HPDE6-E6E7 (cell line): ENCODE results near the gene OBP2A.
"Not testable (repeated sequence)": the region's sequence is repeated elsewhere in the genome, so short reads cannot be mapped to it uniquely, and the experiment has no call there.

Experiments
- DNase-seq: peaks from one replicate; pipeline ENCODE4 v3.0.0; 2011; ENCODE audit warnings: missing footprints; ENCODE audit errors: extremely low spot score

Gene OBP2A

GRCh38 chr9:135526089-135526729 lies 19.7 kb upstream of the OBP2A start:
- no peak for DNase-seq

DNA sequence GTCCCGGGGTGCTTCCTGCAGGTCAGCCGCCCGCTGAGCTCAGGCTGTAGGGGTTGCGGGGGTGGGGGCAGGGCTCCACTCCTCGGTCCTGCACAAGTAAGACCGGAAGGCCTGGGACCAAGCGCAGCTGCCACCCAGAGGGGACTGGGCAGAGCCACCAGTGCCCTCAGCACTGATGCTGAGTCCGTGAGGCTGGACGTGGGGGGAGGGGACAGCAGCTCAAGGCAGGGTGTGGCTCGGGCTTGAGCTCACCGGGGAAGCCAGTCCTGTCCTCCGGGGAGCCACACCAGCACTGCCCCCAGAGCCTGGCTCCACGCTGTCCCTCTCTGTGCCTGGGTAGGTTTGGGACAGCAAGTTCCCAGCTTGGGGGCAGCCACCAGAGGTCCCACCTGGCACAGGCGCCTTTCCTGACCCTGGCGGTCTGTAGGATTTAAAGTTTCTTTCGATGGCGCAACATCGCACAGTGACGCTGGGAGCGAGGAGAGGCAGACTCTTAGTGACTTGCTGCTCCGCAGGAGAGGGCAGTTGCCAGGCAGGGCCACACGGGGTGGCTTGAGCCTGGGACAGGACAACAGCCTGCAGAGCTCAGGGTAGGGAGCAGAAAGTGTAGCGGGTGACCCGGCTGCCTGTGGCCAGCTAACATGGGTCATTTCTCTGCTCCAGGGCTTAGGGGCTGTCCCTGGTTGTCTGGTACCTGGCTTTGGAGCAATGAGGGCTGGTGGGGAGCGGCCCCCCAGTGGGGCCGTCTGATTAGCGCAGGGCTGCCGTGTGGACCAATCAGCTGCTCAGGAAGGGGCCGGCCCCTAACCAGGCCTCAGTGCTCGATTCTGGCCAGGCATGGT lies 19.0 kb upstream of the OBP2A start:
- no peak for DNase-seq

- not testable (repeated sequence) for DNase-seq
Measured at GRCh38 chr9:135528842-135529435, 17.0 kb upstream of the OBP2A start.

DNA sequence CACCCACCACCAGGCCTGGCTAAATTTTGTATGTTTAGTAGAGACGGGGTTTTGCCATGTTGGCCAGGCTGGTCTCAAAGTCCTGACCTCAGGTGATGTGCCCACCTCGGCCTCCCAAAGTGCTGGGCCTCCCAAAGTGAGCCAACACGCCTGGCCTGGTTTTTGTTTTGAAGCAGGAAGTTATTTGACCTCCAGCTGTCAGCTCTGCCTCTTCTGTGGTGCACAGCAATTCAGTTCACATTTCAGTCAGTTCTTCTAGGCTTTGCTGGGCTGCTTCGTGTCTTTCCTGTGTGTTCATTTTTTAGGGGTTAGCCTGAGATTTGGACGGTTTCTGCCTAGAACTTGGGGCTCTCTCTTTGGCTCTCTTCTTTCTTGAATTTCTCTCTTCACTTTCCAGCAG lies 15.8 kb upstream of the OBP2A start:
- DNase-seq: no peak

DNA sequence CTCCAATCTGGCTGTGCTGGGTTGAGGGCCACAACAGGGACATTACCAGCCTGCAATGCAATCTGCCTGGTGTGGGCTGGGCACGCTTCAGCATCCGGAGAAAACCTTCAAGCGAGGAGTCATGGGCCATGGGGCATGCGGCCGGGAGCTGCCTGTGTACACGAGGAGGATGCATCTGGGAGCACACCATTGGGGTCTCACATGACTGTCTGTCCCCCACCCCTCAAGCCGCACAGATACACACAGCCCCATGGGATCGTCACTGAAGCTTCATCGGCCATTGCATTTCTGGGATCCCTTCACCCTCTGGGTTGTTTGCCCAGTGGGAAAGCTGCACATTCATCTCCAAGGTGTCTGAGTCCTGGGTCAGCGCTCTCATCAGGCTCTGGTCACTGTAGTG lies 14.8 kb upstream of the OBP2A start:
- no peak for DNase-seq

GRCh38 chr9:135533113-135533512 lies 12.8 kb upstream of the OBP2A start:
- no peak for DNase-seq

DNA sequence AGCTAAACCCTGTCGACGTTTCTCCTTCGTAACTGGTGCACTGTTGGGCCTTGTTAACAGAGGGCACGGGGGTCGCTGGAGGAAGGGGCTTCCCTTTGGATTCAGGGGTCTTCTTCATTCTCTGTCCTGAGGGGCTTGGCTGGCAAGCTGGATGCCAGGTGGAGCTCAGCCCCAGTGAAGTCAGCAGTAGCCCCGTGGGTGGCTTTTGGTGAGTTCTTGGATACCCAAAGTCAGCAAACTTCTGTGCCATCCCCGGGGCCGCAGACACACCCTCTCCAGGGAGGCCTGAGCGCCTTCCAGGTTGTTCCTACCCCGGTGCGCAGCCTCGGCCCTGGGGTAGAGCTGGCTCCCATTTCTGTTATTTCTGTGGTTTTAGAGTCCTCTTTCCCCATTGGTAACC lies 12.3 kb upstream of the OBP2A start:
- no peak for DNase-seq

GRCh38 chr9:135534192-135534711 lies 11.7 kb upstream of the OBP2A start:
- DNase-seq: not testable (repeated sequence)

DNA sequence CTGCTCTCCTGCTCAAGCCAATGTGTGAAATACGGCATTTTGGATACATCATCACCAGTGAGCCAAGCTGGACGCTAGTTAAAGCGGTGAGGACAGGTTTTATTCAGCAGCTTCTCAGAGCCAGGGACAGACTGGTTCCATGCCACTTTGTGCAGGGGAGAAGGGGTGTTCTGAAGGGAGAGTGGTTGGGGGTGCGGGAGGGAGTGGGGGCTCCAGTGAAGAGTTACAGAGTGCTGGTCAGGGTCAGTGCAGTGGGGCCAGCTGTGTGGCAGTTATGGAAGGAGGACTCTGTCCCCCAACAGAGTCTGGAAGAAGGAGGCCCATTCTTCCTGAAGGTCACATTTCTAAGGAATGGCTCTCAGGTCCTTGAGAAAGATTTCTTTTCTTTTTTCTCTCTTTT lies 11.1 kb upstream of the OBP2A start:
- not testable (repeated sequence) for DNase-seq

DNA sequence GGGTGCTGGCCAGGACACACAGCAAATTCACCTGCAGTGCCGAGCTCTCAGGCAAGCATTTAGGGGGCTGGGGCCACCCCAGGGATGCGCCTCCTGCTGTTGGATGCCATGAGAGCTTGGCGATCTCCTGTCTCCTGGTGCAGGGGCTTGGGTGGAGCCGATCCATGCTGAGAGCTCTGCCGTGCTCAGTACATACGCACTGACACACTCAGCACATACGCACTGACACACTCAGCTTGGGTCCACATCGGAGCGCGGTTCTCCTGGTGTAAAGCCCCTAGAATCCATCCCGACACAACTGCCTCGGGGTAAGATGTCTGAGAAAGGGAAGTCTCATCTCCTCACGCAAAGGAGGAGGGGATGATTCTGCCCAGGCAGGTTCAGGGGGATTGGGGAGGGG lies 10.3 kb upstream of the OBP2A start:
- not testable (repeated sequence) for DNase-seq

- no peak for DNase-seq
Measured at GRCh38 chr9:135536216-135536615, 9.7 kb upstream of the OBP2A start.

DNA sequence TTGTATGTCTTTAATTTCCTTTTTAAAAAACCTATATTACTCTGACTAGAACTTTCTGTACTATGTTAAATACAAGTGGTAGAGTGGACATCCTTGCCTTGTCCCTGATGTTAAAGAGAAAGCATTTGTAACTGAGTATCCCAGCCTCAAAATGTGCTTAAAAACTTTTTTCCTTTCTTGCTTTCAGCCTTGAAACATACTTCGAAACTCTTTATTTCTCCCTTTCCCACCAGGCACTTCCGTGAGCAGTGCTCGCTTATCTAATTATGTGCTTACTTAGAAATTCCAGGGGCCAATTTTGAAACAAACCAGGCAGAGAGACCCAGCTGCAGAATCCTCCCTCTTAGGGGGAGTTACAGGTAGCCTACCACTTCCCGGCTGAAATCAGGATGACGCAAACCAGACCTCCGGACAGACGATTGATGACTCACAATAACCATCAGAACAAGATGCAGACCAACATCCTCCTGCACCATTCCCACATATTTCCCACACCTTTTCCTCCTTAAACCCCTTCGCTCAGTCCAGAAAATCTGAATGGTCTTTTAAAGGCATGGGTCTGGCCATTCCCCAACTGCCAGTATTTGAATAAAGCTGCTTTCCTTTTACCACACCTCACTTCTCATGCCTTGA lies 2.5 kb upstream of the OBP2A start:
- DNase-seq: not testable (repeated sequence)

DNA sequence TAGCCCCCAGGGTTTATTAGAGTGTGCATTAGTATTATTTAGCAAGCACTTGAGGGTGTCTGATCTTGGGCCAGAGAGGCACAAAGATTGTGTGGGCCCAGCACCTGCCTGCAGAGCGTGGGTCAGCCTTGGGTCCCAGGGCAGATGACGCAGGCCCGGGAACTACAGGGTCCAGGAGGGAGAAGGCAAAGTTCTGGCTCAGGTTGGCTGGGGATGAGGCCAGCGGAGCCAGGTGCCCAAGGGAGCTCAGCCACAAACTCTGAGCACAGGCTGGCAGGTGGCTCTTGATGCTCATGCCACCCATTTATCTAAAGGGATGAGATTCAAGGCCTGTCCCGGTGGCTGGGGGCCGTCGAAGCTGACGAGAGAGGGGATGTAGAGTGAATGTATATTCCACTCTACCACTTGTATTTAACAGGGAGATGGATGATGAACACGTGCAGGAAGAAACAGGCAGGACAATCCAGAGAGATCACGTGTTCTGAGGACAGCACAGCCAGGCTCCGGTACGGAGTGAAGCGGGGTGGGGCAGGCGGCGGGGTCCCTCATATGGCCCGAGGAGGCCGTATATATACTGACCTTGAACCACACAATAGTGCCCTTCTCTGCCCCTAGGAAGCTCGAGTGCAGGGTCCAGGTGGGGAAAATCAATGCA lies 818 bp upstream of the OBP2A start:
- DNase-seq: no peak

GRCh38 chr9:135546792-135547617 lies 1.1 kb downstream of the OBP2A start:
- DNase-seq: not testable (repeated sequence)

- no peak for DNase-seq
Measured at GRCh38 chr9:135547756-135548736, 2.1 kb downstream of the OBP2A start.

- not testable (repeated sequence) for DNase-seq
Measured at GRCh38 chr9:135549478-135550343, 3.8 kb downstream of the OBP2A start.

DNA sequence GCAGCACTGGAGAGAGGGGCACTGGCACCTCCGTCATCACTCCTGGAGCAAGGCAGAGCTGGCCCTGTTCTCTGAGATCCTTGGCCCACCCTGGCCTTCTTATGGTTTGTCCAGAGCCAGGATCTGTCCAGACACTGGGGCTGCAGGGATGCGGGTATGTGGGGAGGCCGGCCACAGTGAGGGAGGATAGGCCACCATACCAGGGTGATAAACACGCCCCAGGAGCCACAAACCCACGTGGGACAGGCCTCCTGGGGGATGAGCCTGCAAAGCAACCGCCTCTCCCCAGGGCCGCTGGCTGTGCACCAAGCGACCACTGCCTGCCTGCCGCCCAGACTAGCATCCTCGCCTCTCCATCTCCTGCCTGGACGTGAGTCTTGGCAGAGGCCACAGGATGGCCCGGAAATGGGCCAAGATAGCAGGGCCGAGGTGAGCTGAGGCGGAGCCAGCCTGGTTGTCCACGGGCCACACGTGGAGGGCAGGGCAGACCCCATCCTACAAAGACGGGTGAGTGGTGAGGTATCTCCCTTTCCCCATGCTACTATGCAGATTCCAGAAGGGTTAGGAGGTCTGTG lies 4.5 kb downstream of the OBP2A start:
- DNase-seq: no peak

DNA sequence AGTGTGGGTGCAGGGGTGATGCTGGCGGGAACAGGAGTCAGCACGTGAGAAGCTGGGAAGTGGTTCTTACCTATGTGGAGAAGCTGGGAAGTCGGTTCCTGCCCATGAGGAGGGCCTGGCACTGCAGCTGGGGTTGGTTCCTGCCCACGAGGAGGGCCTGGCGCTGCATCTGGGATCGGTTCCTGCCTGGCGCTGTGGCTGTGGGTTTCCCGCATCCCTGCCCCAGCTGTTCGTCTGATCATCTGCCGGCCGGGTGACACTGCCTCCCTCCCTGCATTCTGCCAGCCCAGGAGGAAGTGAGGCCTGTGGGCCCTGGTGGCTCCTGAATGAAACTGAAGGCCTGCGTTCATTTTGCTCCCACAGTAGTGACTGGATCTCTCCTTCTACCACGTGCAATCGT lies 5.1 kb downstream of the OBP2A start:
- DNase-seq: no peak
